H4 (cell line): Measurements from ENCODE around the gene CNFN. TPM values are rescaled to one million over a fixed set of nuclear protein-coding genes. Genes with fewer than 3 reads are reported as not detected.

Source experiments
- DNase-seq: peaks from one replicate; pipeline ENCODE4 v3.0.0-alpha.2; 2015; ENCODE audit warnings: low spot score
- total RNA-seq: library from RNA; depleted of rRNA; stranded (reverse); fragments of >200 nt; shearing (Covaris generic); gene quantifications from 2 replicates; pipeline ENCODE4 v1.2.3, GENCODE V29; 2014

Gene CNFN
- total RNA-seq, 1 experiment from 2014 or later: 1.0 TPM

DNA sequence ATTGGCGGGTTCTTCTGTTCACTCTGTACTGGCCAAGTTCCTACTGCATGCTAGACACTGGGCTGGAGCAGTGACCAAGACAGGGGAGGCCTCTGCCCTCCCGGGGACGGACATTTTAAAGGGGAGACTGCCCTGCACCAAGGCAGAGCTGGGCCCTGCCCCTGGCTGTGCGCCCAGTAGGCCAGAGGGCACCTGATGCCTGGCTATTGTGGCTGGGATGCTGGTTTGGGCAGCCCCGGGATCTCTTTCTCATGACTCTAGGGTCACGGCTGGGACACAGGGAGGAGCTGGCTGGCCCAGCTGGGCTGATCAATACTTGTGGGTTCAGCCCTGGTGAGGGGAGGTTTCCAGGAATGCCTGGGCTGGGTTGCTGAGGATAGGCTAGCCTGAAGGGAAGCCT lies 19.4 kb upstream of the CNFN start:
- no peak for DNase-seq

DNA sequence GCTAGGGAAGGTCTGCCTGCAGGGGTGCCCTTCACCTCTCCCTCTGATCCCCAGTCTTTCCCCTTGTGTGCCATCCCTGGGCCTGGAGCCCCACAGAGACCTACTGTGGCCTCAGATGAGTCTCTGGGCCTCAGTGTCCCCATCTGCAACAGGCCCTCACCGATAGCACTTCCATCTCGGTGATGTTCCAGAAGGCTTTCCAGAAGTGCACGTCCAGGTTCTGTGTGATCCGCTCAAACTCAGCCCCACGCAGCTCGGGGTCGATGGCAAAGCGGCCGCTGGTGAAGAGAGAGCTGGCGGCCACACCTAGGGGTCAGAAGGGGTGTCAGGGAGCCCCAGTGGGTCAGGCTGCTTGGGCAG lies 17.7 kb upstream of the CNFN start:
- DNase-seq: no peak

DNA sequence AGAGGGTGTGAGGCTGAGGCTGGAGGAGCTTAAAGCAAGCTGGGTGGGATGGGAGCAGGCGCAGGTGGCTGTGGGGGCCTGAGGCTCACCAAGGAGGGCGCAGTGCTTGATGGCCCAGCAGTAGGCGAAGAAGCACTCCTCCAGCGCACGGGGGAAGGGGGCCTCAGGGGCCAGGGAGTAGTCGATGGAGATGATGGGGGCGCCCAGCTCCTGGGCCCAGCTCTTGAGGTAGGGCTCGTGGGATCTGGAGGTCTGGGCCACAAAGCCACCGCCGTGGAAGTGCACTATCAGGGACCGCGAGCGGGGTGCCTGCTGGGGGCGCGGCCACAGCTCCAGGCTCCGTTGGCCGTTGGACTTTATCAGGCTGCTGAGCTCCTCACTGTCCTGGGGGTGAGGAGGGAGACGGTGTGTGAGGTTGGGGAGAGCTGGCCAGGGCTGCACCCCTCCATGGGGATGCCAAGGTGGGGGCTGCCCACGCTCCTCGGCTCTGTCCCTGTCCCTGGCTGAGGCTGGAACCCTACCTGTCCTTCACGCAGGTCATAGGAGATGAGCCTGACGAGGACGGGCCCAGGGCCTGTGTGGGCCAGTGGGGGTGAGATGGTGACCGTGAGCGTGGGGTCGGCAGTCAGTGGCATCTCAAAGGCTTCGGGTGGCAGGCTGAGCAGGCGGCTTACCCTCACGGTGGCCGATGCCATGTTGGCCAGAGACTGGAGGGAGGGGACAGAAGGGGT lies 17.2 kb upstream of the CNFN start:
- no peak for DNase-seq

DNA sequence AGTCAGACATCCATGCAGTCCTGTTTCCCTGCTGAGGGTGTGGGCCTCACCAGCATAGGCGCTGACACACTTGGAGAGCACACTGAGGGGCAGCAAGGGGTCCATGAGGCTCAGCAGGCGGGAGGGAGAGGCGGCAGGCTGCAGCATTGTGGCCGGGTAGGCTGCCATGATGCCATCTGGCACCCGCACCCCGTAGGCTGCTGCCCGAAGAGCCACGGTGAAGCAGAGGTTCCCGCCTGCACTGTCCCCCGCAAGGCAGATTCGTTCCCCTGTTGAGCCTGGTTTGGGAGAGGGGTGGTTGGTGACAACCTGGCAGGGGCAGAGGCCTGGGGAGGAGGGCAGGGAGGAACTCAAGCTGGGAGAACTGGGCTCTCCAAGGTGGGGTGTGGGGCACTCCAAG lies 16.0 kb upstream of the CNFN start:
- no peak for DNase-seq

DNA sequence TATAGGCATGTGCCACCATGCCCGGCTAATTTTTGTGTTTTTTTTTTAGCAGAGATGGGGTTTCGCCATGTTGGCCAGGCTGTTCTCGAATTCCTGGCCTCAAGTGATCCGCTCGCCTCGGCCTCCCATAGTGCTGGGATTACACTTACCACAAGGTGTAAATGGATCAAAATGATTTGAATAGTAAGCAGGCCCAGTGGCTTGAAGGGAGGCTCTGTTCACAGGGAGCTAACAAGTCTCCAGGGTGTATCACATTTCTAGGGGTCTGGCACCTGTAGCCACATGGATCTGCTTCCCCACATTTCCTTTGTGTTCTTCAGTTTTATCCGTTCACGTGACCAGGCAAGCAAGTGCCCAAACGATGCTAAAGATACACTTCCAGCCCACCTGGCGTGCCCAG lies 13.5 kb upstream of the CNFN start:
- no peak for DNase-seq

DNA sequence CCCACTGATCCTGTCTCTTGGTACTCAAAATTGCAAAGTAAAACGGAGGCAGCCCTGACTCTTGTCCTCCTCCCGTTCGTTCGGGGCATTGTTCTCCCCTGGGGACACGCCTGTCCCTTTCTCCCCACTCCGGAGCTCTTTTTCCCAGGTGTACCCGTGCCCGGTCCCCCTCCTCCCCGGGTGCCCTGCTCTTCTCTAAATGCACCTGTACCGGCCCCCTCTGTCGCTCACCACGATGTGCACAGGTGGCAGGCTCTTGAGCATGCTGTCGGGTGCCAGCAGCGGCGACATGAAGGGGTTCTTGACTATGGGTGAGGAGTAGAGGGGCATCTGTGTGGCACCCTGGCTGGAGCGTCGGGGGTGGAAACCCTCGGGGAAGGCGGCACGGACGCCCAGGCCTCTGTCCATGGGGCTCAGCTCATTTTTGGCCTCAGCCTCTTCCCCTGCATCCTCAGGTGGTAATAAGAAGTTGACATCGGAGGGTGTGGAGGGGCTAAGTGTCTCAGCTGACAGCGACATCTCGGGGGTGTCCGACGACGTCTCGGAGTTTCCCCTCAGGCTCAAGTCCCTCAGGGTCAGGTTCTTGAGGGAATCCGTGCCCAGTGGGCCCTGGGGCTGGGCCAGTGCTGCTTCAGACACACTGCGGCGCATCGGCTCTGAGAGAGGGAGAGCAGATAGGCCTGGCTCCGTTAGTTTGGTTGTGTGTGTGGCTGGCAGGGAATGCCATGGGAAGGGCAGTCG lies 12.4 kb upstream of the CNFN start:
- no peak for DNase-seq

DNA sequence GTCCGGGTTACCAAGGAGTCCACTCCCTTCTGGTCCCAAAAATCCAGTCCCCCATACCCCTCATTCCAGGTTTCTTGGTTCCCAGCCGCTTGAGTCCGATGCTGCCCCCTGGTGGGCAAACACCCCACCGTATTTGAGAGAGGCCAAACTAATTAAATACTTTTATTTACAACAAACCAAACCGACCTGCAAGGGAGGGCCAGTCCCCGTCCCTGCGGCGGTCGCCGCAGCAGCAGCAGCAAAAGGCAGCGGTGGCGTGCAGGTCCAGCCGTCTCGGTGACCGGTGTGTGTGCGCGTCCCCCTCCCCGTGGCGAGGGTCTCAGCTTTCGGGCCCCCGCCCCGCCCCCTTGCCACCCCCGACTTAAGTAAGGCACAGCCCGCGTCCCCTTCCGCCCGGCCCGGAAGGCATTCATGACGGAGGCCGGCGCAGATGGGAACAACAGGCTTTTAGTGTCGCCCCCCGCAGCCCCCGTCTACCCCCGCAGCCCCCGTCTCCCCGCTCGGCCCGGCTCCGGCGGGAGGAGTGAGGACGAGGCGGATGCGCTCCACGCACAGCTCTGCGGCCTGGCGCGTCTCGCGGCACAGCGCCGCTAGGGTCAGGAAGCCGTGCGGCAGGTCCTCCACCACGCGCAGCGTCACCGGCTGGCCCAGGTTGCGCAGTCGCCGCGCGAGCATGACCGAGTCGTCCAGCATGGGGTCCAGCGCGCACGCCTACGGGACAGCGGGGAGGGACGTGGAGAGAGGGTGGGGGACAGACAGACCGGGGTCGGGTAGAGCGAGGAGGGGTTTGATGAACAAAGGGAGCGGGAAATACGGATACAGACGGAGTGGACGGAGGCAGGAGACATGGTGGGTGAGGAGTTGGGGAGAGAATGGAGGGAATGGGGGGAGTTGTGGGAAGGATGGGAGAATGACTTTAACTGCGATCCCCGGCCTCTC lies 11.5 kb upstream of the CNFN start:
- DNase-seq: peak; percentile 59

DNA sequence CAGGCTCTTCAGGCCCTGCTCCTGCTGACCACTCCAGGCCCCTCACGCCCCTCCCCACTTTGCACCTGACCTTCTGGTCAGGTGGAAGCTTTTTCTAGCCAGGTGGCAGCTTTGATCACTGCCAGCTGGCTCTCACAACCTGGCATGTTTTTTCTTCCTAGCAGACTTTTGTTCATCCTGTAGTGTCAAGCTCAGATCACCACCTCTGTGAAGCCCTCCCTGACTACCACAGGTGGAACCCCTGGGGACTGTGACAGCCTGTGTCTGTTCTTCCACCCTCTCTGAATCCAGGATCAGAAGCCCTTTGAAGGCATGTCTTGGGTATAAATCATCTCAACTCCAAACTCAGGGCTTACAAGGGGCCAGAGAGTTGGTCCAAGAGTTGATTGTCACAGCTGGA lies 10.3 kb upstream of the CNFN start:
- DNase-seq: no peak

DNA sequence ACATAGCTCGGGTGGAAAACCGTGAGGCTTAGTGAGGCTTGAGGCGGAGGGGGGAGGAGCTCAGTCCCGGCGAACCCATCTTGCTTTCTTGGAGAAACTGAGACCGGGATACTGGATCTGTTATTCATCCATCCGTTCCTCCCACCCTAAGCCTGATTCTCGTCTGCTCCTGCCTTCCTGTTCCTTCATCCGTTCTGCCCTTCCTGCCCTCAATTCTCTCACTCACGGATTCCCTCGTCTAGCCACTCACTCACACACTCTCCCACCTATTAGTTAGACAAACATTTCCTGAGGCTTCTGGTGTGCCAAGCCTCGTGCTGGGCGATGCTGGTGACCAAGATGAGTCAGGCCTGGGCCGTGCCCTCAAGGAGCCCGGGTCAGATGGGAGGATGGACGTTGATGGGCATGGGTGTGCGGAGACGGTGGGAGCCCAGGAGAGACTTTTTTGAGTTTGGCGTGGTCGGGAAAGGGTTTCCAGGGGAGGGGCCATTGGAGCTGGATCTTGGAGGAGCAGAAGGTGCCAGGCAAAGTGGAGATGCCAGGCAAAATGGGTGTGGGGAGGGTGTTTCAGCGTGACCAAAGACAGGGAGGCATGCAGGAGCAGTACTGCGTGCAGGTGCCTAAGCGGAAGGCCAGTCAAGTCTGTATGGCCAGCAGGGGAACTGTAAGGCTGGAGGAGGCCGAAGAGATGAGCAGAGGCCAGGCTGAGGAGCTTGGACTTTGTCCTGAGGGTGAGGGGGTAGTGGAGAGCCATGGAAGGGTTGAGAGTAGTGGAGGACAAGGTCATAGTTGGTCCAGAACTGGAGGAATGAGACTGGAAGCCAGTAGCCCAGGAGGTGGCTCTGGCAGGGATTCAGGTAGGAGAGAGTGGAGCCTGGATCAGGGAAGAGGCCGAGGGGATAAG lies 7.4 kb upstream of the CNFN start:
- no peak for DNase-seq

DNA sequence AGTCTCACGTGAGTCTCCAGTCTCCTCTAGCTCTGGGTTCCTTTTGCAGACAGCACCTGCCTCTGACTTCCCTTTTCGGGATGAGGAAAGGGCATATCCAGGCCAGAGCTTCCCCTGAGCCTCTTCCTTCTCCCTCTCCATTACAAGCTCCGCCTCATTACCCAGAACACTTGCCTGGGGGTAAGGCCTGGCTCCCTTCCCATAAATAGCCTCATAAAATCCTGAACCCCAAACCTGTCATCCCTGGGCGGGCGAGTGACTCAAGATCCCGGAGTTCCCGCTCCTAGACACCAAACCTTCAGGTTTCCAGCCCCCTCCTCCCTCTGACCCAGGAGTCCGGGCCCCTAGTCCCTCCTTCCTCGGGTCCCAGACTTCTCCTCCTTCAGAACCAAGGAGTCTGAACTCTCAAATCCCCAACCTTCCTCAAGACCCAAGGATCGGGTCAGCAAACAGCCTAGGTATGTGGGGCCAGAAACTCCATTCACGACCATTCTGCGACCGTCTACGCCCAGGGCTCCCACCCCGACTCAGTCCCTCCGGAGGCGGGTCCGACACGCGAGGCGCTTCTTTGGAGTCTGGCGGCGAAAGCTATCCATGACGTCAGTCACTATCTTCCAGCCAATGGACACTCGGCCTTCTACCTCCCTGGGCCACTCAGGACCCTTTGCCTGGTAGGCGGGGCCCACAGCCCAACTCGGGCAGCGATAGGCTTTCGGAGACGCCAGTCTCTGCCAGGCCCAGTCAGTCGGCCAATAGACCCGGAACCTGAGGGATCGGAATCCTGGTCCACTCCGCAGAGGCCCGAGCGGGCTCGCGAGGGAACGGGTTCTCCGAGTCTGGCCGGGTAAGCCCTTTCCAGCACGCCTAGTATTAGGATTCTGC lies 6.5 kb upstream of the CNFN start:
- peak; percentile 98 for DNase-seq

DNA sequence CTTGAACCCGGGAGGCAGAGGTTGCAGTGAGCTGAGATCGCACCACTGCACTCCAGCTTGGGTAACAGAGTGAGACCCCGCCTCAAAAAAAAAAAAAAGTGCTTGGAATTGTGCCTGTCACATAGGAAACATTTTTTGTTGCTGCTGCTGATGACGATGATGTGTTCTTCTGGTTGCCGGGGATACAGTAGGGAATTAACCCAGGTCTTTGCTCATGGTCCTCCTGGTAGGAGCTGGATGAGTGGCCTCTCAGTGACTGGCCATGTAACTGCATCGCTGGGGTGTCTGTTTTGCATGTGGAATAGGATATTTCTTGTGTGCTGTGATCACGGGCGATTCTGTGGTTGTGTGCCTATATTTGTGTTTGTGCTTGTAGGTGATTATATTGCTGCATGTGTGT lies 4.7 kb upstream of the CNFN start:
- no peak for DNase-seq

DNA sequence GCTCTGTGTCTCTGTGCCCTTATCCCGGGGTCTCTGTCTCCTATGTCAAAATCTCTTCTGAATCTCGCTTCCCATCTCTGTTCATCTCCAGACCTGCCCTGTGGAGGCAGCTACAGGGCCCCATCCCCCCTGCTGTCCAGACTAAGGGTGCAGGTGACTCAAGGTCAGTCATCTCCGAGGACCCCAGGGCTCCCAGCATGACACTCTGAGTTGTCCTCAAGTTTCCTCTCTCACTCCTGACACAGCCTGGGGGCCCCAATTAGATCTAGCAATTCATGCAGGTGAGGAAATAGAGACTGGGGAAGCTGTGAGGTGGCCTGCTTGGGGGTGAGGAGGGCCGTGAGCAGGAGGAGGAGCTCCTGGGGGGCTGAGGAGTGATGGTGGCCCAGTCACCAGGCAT lies 2.1 kb upstream of the CNFN start:
- DNase-seq: no peak

DNA sequence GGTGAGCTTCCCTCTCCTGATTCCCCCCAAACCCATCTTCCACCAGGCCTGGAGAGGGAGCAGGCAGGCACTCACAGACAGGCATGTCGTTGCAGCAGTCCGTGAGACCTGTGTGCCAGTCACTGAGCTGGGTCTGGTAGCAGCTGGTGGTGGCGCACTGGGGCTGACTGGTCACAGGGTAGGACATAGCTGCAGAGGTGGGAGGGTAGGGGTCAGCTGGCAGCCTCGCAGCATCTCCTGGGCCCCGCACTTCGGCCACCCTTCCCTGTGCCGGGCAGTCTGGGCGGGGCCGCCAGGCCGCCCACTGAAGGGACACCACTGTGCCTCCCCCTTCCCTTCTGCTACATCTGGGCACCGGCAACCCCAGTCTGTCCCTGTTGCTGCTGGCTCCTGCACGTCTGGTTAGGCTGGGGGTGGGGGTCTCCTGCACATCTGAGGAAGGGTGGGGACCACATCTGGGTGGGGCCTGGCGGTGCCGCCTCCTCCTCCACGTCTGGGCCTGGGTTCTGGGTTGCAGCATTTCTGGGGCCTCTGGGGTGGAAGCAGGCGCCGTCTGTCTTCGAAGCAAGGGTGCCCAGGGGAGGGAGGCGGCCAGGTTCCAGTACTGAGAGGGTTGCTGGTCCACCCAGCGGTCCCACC lies 1.1 kb downstream of the CNFN start:
- no peak for DNase-seq

DNA sequence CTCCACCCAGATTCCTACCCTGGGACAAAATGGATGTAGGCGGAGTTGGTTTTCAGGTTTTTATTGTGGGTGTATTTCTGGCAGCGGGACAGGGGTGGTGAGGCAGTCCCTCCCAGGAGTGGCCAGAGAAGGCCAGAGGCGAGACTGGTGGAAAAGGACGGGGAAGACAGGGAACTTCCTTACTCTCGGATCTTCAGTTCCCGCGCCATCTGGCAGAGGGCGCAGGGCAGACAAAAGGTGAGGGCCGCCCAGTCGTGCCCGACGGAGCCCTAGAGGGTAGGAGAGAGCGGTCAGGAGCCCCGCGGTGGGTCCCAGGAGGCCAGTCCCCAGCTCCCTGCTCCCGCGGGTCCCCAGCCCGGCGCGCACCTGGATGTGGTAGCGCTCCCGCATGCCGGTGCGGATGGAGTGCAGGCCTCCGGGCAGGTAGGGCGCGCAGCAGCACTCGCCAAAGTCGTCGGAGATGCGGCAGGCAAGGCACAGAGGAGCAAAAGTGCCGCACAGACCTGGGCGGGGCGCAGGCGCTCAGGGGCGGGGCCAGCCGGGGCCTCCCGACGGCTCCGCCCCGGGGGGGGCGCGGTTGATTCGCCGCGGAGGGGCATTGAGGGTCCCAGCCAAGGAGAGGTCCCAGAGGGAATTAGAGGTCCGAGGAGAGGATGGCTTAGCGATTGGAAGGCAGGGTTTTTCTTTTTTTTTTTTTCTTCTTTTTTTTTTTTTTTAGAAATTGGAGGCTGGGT lies 3.0 kb downstream of the CNFN start:
- peak; percentile 74 for DNase-seq

DNA sequence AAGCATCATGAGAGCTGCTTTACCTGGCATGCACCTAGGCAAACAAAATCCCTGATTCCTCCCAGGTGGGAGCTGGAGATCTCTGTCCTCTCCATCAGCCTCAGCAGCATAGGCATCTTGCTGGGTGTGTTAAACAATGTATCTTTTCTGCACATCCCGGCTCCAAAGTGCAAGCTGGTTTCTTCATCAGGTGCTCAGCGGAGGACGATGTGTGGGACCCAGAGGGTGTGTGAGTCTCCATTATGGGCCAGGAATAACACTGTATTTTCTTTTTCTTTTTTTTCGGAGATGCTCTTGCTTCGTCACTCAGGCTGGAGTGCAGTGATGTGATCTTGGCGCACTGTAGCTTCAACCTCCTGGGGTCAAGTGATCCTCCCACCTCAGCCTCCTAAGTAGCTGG lies 9.9 kb downstream of the CNFN start:
- DNase-seq: no peak

DNA sequence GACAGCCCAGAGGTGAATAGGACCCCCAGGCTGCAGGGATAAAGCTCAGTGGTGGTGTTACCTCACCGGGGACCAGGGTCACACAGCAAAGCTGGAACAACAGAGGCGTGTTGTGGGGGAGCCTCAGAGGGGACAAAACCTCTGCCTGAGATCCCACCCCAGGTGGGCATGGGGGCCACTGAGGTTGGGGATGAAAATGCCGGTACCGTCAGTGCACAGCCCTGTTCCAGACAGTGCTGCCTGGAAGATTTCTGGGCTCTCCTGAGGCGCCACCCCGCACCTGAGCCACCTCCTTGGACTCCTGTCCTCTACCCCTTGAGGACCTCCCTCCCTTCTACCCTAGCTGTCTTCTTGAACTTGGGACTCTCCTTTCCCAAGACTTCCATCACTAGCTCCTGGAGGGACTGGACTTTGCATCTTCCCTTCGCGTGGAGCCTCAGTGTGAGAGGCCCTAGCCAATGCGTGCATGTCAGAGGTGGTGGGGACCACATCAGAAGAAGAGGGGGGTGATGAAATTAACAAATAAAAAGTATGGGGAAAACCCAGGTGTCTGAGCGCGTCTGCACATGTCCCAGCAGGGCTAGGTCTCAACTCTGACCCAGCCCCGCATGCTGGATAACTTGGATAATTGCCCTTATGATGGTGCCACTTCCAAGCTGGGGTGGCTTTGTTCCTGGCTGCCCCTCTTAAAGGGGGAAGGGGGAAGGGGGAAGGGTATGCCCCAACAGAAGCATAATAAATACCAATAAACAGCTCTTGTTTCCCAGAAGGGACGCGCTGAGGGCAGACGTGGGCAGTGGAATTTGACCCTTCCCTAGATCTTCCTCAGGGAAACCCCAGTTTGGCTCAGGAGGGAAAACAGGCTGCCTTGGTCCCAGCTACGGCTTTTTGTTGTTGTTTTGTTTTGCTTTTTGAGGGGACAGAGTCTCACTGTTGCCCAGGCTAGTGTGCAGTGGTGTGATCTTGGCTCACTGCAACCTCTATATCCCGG lies 11.6 kb downstream of the CNFN start:
- no peak for DNase-seq

DNA sequence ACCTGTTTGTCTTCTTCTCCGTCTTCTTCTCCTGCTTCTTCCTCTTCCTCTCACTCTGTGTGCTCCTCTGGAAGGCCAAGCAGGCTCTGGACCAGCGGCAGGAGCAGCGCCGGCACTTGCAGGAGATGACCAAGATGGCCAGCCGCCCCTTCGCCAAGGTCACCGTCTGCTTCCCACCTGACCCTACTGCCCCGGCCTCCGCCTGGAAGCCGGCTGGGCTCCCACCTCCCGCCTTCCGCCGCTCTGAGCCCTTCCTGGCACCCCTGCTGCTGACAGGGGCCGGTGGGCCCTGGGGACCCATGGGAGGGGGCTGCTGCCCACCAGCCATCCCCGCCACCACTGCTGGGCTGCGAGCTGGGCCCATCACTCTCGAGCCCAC lies 13.9 kb downstream of the CNFN start:
- no peak for DNase-seq
